GM18507 (cell line): Measurements from ENCODE around the gene GID8.

Experiments
- DNase-seq: peaks from one replicate; pipeline ENCODE4 v3.0.0; 2011; ENCODE audit warnings: low read depth; ENCODE audit not compliant: insufficient read length; ENCODE audit errors: extremely low spot score
- FAIRE-seq: peaks from 2 replicates; lab custom pipeline; 2011; peaks lifted over from hg19 to GRCh38; lab: Jason Lieb, UNC

Gene GID8

GRCh38 chr20:62994869-62995281 lies 56.9 kb downstream of the GID8 start:
- no peak for DNase-seq
- no peak for FAIRE-seq

DNA sequence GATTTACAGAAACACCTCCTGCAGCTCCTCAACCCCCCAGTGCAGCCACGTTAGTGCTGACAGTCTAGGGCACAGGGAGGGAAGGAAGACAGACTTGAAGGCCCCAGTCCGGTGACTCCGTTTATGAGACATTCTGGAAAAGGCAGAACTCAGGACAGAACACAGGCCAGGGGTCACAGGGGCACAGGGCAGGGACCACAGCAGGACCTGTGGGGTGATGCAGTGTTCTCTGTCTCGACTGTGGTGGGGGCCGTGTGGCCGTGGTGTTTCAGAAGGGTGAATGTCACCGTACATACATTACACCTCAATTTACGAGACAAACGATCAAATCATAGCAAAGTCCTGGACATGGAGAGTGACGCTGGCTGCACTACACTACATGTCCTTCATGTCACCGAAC lies 57.5 kb downstream of the GID8 start:
- no peak for DNase-seq
- FAIRE-seq: no peak

- FAIRE-seq (no peak), DNase-seq (no peak)
Measured at GRCh38 chr20:62995898-62996595, 58.1 kb downstream of the GID8 start.

- FAIRE-seq: no peak
Measured at GRCh38 chr20:62996596-62996982, 58.6 kb downstream of the GID8 start.

GRCh38 chr20:62997417-62998035 lies 59.6 kb downstream of the GID8 start:
- FAIRE-seq (no peak), DNase-seq (no peak)

More at GRCh38 chr20:62996596-62996982, 58.6 kb downstream of the GID8 start:
- DNase-seq: no peak
